GM21717 (cell line): ENCODE measurements around the gene CHCHD1.
"Not testable (repeated sequence)": the region's sequence is repeated elsewhere in the genome, so short reads cannot be mapped to it uniquely, and the experiment has no call there.

Source experiments
- ATAC-seq: cut with Tn5 transposase; IDR thresholded peaks from one replicate; pipeline ENCODE4 v1.9.1; 2021; ENCODE audit warnings: mild to moderate bottlenecking, moderate library complexity; ENCODE audit not compliant: unreplicated experiment

The CHCHD1 gene

DNA sequence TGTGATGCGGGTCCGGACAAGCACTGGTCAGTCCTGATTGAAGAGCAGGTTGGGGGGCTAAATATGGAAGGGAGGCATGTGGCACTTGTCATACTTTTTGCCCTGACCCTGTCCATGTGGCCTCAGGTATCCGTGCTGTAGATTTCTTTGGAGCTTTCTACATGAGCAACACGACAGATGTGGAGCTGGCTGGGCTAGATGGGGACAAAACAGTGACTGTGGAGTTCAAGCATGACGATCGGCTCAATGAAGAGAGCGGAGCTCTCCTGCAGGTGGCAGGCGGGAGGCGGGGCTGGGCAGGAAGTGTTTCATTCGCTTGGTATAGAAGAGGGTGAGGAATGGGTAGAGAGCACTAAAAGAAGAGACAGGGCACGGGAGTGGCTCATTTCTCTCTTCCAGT is 13.0 kb upstream of the CHCHD1 start:
- ATAC-seq = no peak

DNA sequence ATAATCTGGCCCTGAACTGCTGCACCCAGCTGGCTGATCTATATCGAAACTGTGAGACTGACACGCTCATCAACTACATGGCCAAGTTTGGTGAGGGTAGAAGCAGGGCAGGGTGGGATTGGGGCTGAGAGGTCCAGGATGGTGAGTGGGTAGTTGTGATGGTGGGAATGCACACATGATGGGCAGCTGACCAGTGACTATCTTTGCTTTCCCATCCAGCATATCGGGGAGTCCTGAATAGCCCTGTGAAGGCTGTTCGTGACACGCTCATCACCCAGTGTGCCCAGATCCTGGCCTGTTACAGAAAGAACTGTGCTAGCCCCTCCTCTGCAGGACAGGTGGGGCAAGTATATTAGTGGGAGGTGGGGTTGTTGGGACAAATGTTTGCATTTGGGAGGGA is 12.5 kb upstream of the CHCHD1 start:
- ATAC-seq = no peak

DNA sequence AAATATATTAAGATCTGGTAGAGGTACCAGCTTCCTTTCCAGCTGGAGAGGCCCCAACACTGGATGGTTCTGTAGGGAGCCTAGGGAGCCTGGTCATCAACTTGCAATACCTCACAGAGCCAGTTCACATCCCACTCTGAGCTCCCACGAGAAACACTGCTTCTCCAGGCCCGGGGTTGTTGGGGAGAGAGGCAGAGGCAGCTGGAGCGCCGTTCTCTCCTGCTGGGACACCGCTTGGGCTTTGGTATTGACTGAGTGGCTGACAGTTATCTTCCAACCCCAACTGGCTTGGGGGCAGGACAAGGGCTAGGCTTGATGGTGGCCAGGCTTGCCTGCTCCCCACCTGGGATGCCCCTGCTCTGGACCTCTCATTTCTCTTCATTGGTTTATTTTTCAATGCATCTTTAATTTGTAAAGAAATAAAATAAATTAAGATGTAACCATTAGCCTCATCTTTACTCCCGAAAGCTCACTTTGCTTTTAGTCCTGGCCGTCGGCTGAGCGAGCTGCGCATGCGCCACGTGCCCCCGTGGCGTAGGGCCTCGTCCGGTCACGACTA is 10.0 kb upstream of the CHCHD1 start:
- peak; percentile 50 for ATAC-seq

DNA sequence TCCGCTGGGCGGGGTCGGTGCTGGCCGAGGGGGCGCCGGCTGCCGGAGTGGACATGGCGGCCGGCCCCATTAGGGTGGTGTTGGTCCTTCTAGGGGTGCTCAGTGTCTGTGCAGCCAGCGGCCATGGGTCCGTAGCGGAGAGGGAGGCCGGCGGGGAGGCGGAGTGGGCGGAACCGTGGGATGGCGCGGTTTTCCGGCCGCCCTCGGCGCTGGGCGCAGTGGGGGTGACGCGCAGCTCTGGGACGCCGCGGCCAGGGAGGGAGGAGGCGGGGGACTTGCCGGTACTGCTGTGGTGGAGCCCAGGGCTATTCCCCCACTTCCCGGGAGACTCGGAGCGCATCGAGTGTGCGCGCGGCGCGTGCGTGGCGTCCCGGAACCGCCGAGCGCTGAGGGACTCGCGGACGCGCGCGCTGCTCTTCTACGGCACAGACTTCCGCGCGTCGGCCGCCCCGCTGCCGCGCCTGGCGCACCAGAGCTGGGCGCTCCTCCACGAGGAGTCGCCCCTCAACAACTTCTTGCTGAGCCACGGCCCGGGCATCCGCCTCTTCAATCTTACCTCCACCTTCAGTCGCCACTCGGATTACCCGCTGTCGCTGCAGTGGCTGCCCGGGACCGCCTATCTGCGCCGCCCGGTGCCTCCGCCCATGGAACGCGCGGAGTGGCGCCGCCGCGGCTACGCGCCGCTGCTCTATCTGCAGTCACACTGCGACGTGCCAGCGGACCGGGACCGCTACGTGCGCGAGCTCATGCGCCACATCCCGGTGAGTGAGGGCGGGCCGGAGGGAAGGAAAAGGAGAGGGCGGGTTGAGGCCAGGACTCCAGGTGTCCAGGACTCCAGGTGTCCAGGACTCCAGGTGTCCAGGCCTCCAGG is 9.3 kb upstream of the CHCHD1 start:
- ATAC-seq = peak; percentile 64

DNA sequence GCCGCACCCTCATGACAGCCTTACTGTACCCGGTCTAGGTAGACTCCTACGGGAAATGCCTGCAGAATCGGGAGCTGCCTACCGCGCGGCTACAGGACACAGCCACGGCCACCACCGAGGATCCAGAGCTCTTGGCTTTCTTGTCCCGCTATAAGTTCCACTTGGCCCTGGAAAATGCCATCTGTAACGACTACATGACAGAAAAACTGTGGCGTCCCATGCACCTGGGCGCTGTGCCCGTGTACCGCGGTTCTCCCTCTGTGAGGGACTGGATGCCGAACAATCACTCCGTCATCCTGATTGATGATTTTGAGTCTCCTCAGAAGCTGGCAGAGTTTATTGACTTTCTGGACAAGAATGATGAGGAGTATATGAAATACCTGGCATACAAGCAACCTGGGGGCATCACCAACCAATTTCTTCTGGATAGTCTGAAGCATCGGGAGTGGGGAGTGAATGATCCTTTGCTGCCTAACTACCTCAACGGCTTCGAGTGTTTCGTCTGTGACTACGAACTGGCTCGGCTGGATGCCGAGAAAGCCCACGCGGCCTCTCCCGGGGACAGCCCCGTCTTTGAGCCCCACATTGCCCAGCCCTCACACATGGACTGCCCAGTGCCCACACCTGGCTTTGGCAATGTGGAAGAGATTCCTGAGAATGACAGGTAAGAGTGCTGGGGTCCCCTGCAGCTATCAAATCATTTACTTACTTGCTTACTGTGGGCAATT is 8.5 kb upstream of the CHCHD1 start:
- ATAC-seq = peak; percentile 8

DNA sequence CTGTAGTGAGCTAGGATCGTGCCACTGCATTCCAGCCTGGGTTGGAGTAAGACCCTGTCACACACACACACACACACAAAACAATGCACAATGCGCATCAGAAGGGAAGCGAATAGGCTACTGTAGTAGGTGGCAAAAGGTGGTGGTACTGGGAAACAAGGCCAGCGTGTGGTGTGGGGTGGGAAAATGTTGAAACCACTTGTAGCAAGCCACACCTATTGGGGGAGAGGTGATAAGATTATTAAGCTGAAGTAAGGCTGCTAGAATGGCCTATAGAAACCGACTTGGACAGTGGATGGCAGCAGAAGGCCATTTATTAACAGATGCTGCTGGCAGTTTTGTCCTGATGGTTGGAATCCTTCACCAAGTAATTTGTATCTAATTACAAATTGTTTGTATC is 7.2 kb upstream of the CHCHD1 start:
- no peak for ATAC-seq

DNA sequence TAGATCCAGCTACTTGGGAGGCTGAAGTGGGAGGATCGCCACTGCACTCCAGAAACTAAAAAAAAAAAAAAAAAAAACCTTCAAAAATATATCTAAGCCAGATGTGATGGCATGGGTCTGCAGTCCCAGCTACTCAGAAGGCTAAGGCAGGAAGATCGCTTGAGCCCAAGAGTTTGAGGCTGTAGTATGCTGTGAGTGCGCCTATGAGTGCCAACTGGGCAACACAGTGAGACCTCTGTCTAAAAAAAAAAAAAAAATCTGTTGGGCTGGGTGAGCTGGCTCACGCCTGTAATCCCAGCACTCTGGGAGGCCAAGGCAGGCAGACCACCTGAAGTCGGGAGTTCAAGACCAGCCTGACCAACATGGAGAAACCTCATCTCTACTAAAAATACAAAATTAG is 2.8 kb upstream of the CHCHD1 start:
- no peak for ATAC-seq

DNA sequence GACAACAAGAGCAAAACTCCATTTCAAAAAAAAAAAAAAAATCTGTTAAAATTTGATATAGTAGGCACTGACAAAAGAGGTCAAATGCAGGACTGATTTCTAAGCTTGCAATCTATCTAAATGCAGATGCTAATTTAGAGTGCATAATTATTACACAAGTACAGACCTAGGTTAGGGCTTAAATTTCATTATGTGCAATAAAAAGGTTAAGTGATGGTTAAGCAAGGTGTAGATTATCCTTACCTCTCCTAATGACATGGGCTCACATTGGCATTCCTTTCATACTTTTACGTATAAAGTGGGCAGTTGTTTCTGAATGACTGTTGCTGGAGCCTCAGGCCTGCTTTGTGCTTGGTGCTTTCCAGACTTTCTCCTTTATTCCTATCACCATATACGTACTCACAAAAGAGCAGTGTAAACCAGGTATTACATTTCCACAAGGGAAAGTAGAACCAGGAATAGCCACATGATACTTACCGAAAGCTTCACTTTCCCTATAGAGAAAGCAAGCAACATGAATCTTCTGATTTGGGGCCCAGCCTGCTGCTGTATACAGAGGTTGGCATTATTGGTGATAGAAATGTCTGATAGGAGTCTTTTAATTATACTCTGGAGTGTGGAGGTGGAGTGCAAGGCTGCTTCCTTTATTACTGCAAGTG is 2.2 kb upstream of the CHCHD1 start:
- ATAC-seq = no peak

DNA sequence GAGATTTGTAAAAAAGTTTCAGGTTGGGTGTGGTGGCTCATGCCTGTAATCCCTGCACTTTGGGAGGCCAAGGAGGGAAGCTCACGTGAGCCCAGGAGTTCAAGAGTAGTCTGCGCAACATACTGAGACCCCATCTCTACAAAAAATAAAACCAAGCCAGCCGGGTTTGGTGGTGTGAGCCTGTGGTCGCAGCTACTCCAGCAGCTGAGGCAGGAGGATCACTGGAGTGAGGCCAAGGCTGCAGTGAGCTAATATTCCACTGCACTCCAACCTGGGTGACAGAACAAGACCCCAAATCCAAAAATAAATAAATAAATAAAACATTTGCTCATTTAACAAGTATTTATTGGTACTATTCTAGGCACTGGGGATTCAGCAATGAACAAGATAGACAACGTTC is 1.5 kb upstream of the CHCHD1 start:
- ATAC-seq = no peak

DNA sequence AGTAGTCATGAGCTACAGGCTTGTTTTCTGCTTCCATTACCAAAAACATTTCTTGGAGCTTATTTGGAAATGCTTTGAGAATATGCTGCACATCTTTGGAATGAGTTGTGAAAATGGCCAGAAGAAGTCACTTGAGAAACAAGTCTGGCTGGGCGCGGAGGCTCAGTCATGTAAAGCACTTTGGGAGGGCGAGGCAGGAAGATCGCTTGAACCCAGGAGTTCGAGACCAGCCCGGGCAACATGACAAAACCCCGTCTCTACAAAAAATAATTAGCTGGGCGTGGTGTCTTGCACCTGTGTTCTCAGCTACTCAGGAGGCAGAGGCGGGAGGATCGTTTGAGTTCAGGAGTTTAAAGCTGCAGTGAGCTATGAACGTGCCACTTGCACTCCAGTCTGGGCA is 882 bp upstream of the CHCHD1 start:
- ATAC-seq = no peak

DNA sequence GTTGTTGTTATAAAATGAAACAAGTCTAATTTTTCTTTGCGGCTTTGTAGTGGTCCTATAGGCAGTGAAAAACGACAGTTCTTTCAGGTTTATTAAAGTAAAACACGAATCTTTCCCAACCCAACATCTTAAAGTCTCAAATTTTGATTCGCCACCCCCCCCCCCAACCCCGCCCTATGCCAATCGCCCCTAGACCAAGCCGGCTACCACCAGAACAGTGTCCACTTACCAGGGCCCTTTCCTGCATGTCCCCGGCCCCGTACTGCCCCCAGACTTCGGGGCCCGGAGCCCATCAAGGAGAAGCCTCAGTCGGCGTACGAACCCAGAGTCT is 335 bp upstream of the CHCHD1 start:
- ATAC-seq = no peak

DNA sequence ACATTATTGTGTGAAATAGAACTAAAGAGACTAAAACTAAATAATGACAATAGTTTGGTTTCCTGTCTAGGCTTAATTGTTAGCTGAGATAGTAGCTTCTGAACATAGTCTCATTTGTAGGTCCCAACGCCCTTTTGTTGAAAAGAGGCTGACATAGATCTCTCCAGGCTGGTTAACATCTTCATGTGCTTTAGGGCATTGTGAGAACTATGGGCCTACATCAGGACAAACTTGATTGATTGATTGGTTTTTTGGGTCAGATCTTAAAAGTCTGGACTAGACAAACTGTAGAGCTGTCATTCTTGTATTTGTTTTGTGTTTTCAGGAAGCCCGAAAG is 869 bp downstream of the CHCHD1 start:
- no peak for ATAC-seq

DNA sequence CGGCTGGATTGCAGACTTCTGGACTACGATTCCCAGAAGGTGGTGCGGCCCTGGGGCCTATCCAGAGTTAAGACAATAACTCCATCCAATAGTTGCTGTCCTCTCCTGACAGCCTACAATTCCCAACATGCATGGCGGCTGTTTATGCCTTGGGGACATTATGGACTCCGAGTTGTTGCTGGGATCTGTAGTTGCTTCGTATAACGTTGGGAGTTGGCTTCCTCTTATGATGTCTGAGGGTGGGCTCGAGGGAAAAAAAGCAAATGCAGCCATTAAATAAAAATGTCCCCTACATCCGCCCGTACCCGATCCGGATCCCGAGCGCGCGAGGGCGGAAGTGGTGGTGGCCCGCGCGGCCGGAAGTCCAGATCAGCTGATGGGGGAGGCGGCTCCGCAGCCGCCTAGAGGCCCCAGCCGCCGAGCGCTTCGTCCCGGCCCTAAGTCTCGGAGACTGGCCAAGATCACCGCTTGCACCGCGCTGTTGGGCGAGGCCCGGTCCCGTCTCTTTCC is 3.4 kb downstream of the CHCHD1 start, which contains the start of gene ZSWIM8:
Gene ZSWIM8, plus strand, starts transcription at position 396 of the 510 bp plus-strand sequence. CDS start 273 bp downstream, outside the sequence.
- ATAC-seq = peak; percentile 71

DNA sequence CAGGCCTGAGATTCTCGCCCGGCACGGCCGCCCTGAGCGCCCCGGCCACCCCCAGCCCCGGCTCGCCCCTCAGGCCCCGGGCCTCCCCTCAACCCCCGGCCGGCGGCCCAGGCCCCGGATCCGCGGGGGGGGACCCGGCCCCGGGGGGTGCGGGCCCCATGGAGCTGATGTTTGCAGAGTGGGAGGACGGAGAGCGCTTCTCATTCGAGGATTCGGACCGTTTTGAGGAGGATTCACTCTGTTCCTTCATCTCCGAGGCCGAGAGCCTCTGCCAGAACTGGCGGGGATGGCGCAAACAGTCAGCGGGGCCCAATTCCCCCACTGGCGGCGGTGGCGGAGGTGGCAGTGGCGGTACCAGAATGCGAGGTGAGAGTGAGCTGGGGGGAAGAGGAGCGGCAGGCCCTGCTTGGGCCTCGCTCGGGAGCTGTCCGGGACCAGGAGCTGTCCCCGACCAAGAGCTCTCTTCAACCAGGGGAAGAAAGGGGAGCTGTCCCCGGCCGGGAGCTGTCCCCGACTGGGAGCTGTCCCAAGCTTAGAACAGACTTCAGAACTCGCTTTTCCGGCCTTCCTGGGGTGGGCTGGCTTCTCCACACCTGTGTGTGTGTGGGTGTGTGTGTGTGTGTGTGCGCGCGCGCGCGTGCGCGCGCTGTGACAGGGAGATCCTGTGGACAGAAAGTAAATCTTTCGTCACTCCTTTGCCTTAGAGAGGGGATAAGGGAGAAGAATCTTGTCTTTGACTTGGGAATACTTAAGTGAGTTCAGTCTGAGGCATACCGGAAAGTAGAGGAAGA is 4.1 kb downstream of the CHCHD1 start:
- peak; percentile 14 for ATAC-seq

DNA sequence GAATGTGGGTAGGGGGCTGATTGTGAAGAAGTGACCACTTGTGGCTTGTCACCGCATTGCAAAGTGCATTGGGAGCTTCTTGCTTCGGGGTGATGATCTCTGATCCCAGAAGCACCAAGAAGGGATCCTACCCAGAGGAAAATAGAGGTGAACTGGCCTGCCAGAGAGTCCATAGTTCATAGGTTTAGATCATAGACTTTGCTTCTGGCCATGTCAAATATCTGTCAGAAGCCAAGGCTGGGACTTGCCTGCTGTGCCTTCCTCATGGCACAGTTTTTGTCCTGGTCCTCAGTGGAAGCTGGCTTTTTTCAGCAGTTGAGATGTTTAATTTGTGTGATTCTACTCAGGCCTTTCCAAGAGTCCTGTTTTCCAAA is 4.7 kb downstream of the CHCHD1 start:
- no peak for ATAC-seq

DNA sequence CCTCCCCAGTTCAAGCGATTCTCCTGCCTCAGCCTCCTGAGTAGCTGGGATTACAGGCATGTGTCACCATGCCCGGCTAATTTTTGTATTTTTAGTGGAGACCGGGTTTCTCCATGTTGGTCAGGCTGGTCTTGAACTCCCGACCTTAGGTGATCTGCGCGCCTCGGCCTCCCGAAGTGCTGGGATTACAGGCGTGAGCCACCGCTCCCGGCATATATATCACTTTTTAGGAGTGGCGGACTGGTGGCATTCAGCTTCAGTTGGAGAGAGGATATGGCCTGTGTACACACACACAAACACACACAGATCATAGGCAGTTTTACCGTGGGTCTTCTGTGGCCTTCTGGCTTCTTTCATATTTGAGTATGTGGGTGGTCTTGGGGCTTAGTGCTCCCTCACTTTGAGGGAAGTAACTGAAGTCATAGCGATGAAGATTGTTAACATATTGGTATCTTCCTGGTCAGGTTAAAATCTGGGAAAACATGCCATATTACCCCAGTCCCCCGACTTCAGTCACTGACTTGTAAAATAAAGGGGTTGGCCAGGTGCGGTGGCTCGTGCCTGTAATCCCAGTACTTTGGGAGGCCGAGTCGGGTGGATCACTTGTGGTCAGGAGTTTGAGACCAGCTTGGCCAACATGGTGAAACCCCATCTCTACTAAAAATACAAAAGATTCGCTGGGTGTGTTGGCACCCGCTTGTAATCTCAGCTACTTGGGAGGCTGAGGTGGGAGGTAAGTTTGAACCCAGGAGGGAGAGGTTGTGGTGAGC is 5.4 kb downstream of the CHCHD1 start:
- ATAC-seq = not testable (repeated sequence)

DNA sequence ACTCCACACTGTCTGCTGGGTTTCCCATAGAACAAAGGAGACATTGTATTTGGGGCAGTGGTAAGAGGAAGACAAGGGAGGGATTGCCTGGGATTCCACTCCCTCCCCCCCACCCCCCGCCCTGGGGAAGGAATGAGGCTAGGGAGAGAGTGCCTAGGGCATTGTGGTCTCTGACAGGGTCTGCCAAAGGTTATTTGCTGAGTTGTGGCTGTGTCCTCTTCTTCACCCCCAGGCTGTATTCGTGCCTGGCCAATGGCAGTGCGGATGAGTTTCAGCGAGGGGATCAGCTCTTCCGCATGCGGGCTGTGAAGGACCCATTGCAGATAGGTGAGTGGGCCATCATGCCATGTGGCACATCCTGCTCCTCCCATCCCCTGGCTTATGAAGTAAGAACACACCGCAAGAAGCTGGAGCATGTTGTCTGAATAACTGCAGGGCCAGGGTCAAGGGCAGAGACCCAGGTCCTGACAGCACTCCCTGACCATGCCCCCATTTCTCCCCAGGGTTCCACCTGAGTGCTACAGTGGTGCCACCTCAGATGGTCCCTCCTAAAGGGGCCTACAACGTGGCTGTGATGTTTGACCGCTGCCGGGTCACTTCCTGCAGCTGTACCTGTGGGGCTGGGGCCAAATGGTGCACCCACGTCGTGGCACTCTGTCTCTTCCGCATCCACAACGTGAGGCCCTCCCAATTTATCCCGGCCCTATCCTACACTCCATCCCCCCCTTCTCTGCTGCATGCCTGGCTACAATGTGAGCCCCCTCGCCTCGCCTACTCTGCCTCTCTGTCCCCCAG is 7.2 kb downstream of the CHCHD1 start:
- no peak for ATAC-seq

DNA sequence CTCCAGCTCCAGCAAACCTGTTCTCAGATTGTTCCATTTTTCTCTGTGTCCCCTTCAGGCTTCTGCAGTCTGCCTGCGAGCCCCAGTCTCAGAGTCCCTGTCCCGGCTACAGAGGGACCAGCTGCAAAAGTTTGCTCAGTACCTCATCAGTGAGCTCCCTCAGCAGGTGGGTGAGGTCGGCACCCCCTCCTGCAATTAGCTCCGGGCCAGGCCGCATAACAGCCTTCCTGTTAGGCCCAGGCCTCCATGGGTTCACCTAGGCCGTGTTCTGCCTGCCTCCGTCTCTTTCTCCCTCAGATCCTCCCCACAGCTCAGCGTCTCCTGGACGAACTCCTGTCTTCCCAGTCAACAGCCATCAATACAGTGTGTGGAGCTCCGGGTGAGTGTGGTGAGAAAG is 7.8 kb downstream of the CHCHD1 start:
- ATAC-seq = no peak
